Testis (tissue), 2 donors: Measurements from ENCODE around the gene TRMT44.

ENCODE experiments used
- CTCF ChIP-seq, 3 experiments: fragments of 450-650 bp in 2 of 3; fragments of 200-600 bp in 1 of 3; sonication (generic) in 1 of 3; IDR thresholded peaks; one replicate each; pipeline ENCODE4 v1.5.1; 2016 to 2019; ENCODE audit warnings: antibody characterized with exemption in 3 of 3, mild to moderate bottlenecking in 2 of 3, moderate library complexity in 1 of 3
- POLR2A ChIP-seq: fragments of 450-650 bp; IDR thresholded peaks from one replicate; pipeline ENCODE4 v1.6.1; 2017; ENCODE audit warnings: antibody characterized with exemption, mild to moderate bottlenecking, moderate library complexity

GRCh38 chr4:8393593-8394038 lies 47.0 kb upstream of the TRMT44 start:
- TF ChIP-seq CTCF (IDR thresholded peaks at IDR 0.05): no peak
- TF ChIP-seq POLR2A: no peak
